Heart left ventricle (tissue), 16 donors: ENCODE measurements around the gene KIAA0753. TPM values are rescaled to one million over a fixed set of nuclear protein-coding genes. Genes with fewer than 3 reads are reported as not detected.
"Not testable (repeated sequence)": the region's sequence is repeated elsewhere in the genome, so short reads cannot be mapped to it uniquely, and the experiment has no call there.

Experiments
- ATAC-seq, 4 donors: fragments of 200-7000 bp; cut with Tn5 transposase; one replicate each; pipeline ENCODE4 v1.9.1; 2020 to 2022; ENCODE audit warnings: moderate library complexity in 4 of 4, mild to moderate bottlenecking in 3 of 4, moderate number of reproducible peaks in 1 of 4
- DNase-seq, 5 donors: peaks; one replicate each; pipeline ENCODE4 v3.0.0-alpha.2; 2020
- H3K27ac ChIP-seq, 12 donors: fragments of 200-600 bp; sonication (generic) in 4 of 12; one replicate each; pipeline versions ENCODE4 v1.5.0 to v1.8.0; 2016 to 2022; ENCODE audit warnings: mild to moderate bottlenecking in 2 of 12
- H3K27me3 ChIP-seq, 9 donors: fragments of 200-600 bp; sonication (generic) in 2 of 9; one replicate each; pipeline versions ENCODE4 v1.5.1 to v1.8.0; 2016 to 2022; ENCODE audit warnings: mild to moderate bottlenecking in 3 of 9
- H3K36me3 ChIP-seq, 9 donors: fragments of 200-600 bp; sonication (generic) in 2 of 9; one replicate each; pipeline versions ENCODE4 v1.5.0 to v1.8.0; 2018 to 2022; ENCODE audit warnings: mild to moderate bottlenecking in 2 of 9
- H3K4me1 ChIP-seq, 12 donors: fragments of 200-600 bp; sonication (generic) in 4 of 12; one replicate each; pipeline versions ENCODE4 v1.5.0 to v1.8.0; 2016 to 2022; ENCODE audit warnings: mild to moderate bottlenecking in 3 of 12
- H3K4me3 ChIP-seq, 12 donors: fragments of 200-600 bp; sonication (generic) in 4 of 12; one replicate each; pipeline versions ENCODE4 v1.5.0 to v1.8.0; 2017 to 2022; ENCODE audit warnings: mild to moderate bottlenecking in 9 of 12, moderate library complexity in 4 of 12
- H3K9me3 ChIP-seq, 12 donors: fragments of 200-600 bp; sonication (generic) in 4 of 12; one replicate each; pipeline versions ENCODE4 v1.5.0 to v1.8.0; 2016 to 2022; ENCODE audit warnings: mild to moderate bottlenecking in 1 of 12
- CTCF ChIP-seq, 12 donors: fragments of 200-600 bp; sonication (generic) in 4 of 12; IDR thresholded peaks; one replicate each; pipeline versions ENCODE4 v1.5.0 to v1.8.0; 2018 to 2022; ENCODE audit warnings: antibody characterized with exemption in 12 of 12, mild to moderate bottlenecking in 5 of 12
- POLR2A ChIP-seq, 2 donors: fragments of 450-650 bp; IDR thresholded peaks; one replicate each; pipeline ENCODE4 v1.6.1; 2017; ENCODE audit warnings: antibody characterized with exemption in 2 of 2, mild to moderate bottlenecking in 2 of 2, moderate library complexity in 2 of 2
- WGBS, 4 donors: extraction: QIAGEN DNeasy Blood & Tissue Kit in 2 of 4; methylation state at CpG; one replicate each; pipeline versions ENCODE4 v1.1.5 to v1.1.7; 2013 to 2018; 5-methylcytosine and 5-hydroxymethylcytosine counted together
- intact Hi-C, 10 donors: fragments of 100-400 bp; cut with DNase I; formaldehyde crosslinking; loops; one replicate each; pipeline versions ENCODE4 v1.11.1 to v1.14.2; 2022
- polyA plus RNA-seq, 2 donors: library from polyadenylated mRNA; stranded (reverse); fragments of 200-250 nt; gene quantifications; one replicate each; pipeline ENCODE4 v1.2.3, GENCODE V29; 2013
- total RNA-seq, 9 donors: library from RNA; depleted of rRNA in 2 of 9; stranded (reverse); fragments of >200 nt in 2 of 9; fragmentation: NEBNext Ultra II Directional in 3 of 9; extraction: Animal tissue kit (Norgen Biotek cat#: 25700) in 3 of 9; gene quantifications; one replicate each; pipeline versions ENCODE4 v1.1.0 to v1.2.4, GENCODE V29; 2016 to 2023
- donor health status: ischemic (EF 13 %, LVEDD 7.1; RV severe dilation, severe dysfunction).
- donor health status: healthy with polysubstance abuse.
- donor health status: DM: no; HTN: yes; CAD: no.
- donor health status: DM: no; HTN: no; CAD: no.
- donor health status: ischemic (EF 25% LVEDD 6.9; RV normal size, moderate dysfunction).
- donor health status: ischemic (EF 25% LVEDD 5.7; RV mildly dilated, moderate dysfunction).
- donor health status: healthy.
- donor health status: DM: yes; HTN: yes; CAD: no.
- donor health status: ischemic (EF 35%, LVEDD 5.7; RV mildly dilated, moderate dysfunction).
- donor health status: nonischemic (EF 11% LVEDD 7.7; RV severe dilation, severe dysfunction).
- donor health status: DM: yes; HTN: yes; CAD: no.
- donor health status: PGD.
- donor health status: ischemic (EF 29% LVEDD 5.4; RV normal size, mild dysfunction).
- donor health status: nonischemic (EF 23%, LVEDD 6.1; RV moderate dilation, normal function).

Gene KIAA0753
- total and polyA plus RNA-seq, 11 donors, result 2.7 to 10.2 (median 5.0) TPM

DNA sequence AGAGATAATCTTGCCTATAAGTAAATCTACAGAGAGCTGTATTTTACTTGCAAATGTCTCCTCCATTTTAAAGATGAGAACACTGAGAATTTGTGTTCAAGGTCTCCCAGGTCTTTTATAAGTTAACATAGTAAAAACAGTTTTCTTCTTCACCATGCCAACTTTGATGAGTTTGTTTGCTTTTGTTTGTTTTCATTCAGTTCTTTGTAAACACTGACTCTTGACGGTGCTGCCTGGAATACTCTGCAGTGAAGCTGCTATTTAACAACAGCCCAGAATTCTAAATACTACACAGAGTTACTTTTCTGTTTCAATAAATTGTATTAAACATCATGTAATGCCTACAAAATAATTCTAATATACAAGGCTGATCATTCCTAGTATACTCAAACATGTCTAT, 42.8 kb downstream of the KIAA0753 start:
- TF ChIP-seq POLR2A (IDR thresholded peaks at IDR 0.05) (no peak), CTCF (IDR thresholded peaks at IDR 0.05) (no peak)
- intact Hi-C loops, result no loop called here
- Histone ChIP-seq H3K27ac (peak overlapping the region in 1 of 12 donors; percentile 73), H3K27me3 (no peaks in the 10 kb centered on the region), H3K9me3 (no peaks in the 10 kb centered on the region), H3K4me3 (no peak overlapping the region), H3K4me1 (peaks cover 0 to 23% (median 0%) of the 10 kb centered on the region in 12 donors), H3K36me3 (peaks cover 0 to 97% (median 74%) of the 10 kb centered on the region in 9 donors)
- DNase-seq (no peak), ATAC-seq (no peak)
- WGBS, 4 donors, result 92 to 97% (median 95%) methylated on average over 1 of the region's 1 CpG

- no peak for DNase-seq
- Histone ChIP-seq H3K27ac (no peak overlapping the region), H3K36me3 (peaks cover 0 to 99% (median 70%) of the 10 kb centered on the region in 9 donors), H3K4me3 (no peak overlapping the region), H3K9me3 (no peaks in the 10 kb centered on the region), H3K27me3 (no peaks in the 10 kb centered on the region), H3K4me1 (peaks cover 0 to 23% (median 0%) of the 10 kb centered on the region in 12 donors)
- no peak for ATAC-seq
- TF ChIP-seq CTCF (IDR thresholded peaks at IDR 0.05), result no peak
- TF ChIP-seq POLR2A (IDR thresholded peaks at IDR 0.05), result no peak
- intact Hi-C loops, result no loop called here
- WGBS, 4 donors, result 93 to 97% (median 96%) methylated on average over 4 of the region's 4 CpGs
Measured at GRCh38 chr17:6596941-6597340, 43.6 kb downstream of the KIAA0753 start.

- Histone ChIP-seq H3K4me1 (peaks cover 0 to 23% (median 0%) of the 10 kb centered on the region in 12 donors), H3K27ac (no peak overlapping the region), H3K4me3 (no peak overlapping the region), H3K9me3 (no peaks in the 10 kb centered on the region), H3K27me3 (no peaks in the 10 kb centered on the region), H3K36me3 (peaks cover 0 to 99% (median 73%) of the 10 kb centered on the region in 9 donors)
- ATAC-seq (no peak), DNase-seq (no peak)
- WGBS, 4 donors, result 82 to 87% (median 85%) methylated on average over 2 of the region's 2 CpGs
- TF ChIP-seq POLR2A (IDR thresholded peaks at IDR 0.05), result no peak
- TF ChIP-seq CTCF (IDR thresholded peaks at IDR 0.05), result no peak
- intact Hi-C loops, result no loop called here
Measured at GRCh38 chr17:6596511-6596910, 44.0 kb downstream of the KIAA0753 start.

- DNase-seq (no peak), ATAC-seq (no peak)
- TF ChIP-seq POLR2A (IDR thresholded peaks at IDR 0.05) (no peak), CTCF (IDR thresholded peaks at IDR 0.05) (no peak)
- H3K9me3 ChIP-seq, result no peaks in the 10 kb centered on the region
- no peaks in the 10 kb centered on the region for H3K27me3 ChIP-seq
- 93 to 97% (median 96%) methylated on average over 5 to 7 of the region's 7 CpGs for WGBS, 4 donors
- H3K27ac ChIP-seq, result no peak overlapping the region
- peaks cover 0 to 23% (median 0%) of the 10 kb centered on the region in 12 donors for H3K4me1 ChIP-seq
- no peak overlapping the region for H3K4me3 ChIP-seq
- H3K36me3 ChIP-seq, result peaks cover 0 to 100% (median 72%) of the 10 kb centered on the region in 9 donors
- intact Hi-C loops, result no loop called here
Measured at GRCh38 chr17:6596081-6596480, 44.4 kb downstream of the KIAA0753 start.

GRCh38 chr17:6593371-6593770, 47.1 kb downstream of the KIAA0753 start:
- H3K4me3 ChIP-seq, DNase-seq, ATAC-seq, H3K9me3 ChIP-seq, H3K4me1 ChIP-seq, intact Hi-C loops, H3K27ac ChIP-seq, H3K27me3 ChIP-seq: not testable (repeated sequence)
- peaks cover 0 to 100% (median 74%) of the 10 kb centered on the region in 9 donors for H3K36me3 ChIP-seq
- 96 to 99% (median 98%) methylated on average over 12 to 14 of the region's 14 CpGs for WGBS, 4 donors
